HG03457 (cell line): ENCODE measurements around the gene SOAT2.
"Not testable (repeated sequence)": the region's sequence is repeated elsewhere in the genome, so short reads cannot be mapped to it uniquely, and the experiment has no call there.

ENCODE experiments used
- ATAC-seq: cut with Tn5 transposase; IDR thresholded peaks from one replicate; pipeline ENCODE4 v1.9.1; 2021; ENCODE audit warnings: moderate number of reproducible peaks; ENCODE audit not compliant: unreplicated experiment

SOAT2 gene

DNA sequence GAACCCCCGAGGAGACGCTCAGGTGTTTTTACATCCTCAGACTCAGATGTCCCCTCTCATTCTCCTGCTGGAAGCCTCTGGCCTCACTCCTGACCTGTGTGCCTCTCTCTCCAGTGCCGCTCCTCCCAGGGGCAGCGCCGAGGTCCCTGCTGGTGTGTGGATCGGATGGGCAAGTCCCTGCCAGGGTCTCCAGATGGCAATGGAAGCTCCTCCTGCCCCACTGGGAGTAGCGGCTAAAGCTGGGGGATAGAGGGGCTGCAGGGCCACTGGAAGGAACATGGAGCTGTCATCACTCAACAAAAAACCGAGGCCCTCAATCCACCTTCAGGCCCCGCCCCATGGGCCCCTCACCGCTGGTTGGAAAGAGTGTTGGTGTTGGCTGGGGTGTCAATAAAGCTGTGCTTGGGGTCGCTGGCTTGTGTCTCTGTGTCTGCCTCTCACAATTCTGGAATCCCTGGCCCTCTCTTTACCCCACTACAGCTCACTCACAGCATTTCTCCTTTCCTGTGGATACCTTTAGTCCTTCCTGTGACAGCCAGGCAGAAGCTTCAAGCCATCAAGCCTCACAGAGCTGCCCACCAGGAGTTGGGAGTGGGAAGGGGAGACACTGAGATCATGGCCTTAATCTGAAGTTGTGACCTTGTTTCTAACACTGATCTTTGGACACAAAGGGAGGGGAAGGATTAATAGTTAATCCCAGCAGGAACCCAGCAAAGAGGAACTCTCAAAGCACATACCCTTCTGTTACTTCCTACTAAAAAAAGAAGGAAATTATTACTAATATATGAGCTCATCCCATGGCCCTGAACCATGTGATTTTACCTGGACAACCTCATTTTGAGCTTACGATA lies 1.1 kb upstream of the SOAT2 start:
- ATAC-seq, result no peak

DNA sequence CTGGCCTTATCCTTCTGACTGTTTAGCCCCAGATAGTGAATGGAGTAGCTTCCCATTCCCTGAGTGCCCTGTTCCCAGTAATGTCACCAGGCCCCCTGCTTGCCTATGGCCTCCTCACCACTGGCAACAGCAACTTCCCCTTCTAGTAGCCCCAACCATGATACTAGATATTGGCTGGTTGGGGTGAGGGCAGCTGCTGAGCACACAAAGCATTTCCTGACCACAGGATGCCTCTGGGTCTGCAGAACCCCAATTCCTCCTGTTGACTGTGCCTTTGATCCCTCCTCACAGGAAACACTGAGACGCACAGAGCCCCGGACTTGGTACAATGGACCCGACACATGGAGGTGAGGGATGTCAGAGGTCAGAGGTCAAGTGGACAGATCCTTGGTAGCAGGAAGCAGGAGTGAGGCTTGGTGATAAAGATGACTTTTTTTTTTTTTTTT lies 597 bp downstream of the SOAT2 start:
- ATAC-seq, result no peak

DNA sequence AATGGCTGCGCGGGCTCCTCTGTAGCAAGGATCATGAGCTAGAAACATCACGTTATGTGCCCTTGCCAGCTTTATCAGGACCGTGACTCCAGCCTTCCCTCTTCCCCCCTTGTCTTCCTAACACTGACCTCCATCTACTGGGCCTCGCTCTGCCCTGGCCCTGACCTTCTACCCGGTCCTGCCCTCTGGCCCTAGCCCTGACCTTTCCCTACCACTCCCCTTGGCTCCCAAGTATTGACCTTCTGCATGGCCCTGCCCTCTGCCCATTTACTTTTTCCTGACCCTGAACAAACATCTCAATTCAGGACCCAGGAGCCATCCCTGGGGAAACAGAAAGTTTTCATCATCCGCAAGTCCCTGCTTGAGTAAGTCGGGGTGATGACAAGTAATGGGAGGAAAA lies 2.0 kb downstream of the SOAT2 start:
- no peak for ATAC-seq

GRCh38 chr12:53105712-53106439 lies 2.6 kb downstream of the SOAT2 start:
- no peak for ATAC-seq

- ATAC-seq, result no peak
These were observed 3.8 kb downstream of the SOAT2 start for GRCh38 chr12:53107122-53107521.

GRCh38 chr12:53112431-53112830 lies 9.1 kb downstream of the SOAT2 start:
- ATAC-seq, result not testable (repeated sequence)

- no peak for ATAC-seq
These were observed 9.9 kb downstream of the SOAT2 start for GRCh38 chr12:53113136-53113705.

DNA sequence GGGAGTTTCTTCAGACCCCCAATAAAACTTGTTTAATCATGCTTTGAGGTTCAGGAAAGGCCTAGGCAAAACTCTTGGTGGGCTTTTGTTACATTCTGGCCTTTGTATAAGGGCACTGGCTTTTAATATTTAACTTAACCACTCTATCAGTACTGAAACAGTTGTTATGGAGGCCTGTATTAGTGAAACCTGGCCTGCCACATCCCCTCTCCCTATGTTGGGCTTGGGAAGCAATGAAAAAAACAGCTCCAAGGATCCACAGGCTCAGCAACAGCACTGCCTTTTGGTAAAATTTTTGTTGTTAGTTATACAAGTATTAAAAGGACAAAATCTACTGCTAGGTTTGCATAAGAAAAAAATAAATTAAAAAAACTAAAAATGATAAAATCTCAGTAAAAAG lies 10.7 kb downstream of the SOAT2 start:
- no peak for ATAC-seq

- no peak for ATAC-seq
These were observed 12.0 kb downstream of the SOAT2 start for GRCh38 chr12:53115112-53115890.

DNA sequence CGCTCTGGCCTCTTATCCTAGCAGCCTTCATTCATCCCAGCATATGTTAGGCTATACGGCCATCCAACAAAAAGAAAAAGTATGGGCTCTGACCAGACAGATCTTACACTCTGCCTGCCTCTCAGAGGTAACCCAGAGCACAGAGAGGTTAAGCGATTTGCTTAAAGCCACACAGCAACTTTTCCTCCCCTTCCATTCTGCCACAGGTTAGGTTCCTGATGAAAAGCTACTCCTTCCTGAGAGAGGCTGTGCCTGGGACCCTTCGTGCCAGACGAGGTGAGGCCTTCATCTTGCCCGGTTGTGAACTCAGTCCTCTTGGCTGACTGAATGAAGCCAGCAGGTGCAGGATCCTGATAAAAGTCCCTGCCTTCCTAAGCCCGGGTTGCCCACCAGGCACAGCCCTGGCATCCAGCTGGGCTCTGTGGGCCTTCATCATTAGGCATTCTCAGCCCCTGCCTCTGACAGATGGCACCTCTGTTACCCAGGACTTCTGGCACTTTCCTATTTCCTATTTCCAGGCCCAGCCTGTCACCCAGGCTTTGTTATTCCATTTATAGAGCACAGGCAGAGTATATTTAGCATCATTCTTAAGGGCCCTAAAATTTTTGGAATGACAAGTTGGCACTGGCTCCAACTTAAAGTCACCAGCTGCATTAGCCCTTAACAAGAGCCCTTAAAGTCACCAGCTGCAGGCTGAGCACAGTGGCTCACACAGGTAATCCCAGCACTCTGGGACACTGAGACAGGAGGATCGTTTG lies 12.8 kb downstream of the SOAT2 start:
- ATAC-seq, result no peak

GRCh38 chr12:53118751-53119300 lies 15.5 kb downstream of the SOAT2 start:
- no peak for ATAC-seq

DNA sequence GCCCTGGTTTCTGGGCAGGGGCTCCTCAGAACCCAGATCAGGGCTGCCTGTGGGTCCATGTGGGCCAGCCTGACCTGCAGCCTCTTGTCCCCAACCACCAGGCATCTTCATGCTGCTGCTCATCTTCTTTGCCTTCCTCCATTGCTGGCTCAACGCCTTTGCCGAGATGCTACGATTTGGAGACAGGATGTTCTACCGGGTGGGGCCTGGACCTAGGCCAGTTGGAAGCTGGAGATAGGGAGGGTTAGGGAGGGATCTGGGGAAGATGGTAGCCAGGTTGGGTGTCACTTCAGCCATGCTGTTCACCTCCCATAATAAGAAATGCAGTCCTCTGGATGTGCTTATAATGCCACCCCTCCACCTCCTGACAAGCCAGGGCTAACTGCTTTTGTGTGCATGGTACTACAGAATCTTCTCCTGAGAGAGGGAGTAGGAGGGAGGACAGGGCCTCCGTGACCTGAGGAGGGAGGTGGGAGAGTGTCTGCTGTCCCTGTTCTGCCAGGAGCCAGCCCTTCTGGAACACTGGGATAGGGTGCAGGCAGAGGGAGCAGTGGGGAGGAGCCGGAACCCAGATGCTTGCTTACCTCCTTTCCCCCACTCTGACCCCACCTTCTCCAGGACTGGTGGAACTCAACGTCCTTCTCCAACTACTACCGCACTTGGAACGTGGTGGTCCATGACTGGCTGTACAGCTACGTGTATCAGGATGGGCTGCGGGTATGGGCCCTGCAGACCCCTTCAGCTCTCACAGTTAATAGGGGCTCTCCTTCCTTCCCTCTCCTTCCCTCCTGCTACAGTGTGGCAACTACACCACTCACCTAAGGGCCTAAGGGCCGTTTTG lies 17.6 kb downstream of the SOAT2 start:
- no peak for ATAC-seq

DNA sequence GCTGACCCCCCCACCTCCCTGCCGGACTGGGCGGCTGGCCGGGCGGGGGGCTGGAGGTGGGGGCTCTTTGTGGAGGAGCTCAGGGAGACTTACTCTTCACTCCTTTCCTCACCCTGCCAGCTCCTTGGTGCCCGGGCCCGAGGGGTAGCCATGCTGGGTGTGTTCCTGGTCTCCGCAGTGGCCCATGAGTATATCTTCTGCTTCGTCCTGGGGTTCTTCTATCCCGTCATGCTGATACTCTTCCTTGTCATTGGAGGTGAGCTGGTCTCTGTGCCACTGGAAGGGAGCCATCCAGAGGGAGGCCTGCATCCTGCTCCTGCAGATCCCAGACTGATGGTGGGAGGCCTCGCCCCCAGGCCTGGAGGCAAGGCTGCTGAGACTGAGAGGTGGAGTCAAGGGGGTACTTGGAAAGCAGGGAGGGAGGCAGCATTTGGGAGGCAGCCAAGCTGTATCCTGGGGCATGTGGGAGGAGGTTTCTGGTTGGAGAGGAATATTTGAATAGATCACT lies 19.7 kb downstream of the SOAT2 start:
- no peak for ATAC-seq

DNA sequence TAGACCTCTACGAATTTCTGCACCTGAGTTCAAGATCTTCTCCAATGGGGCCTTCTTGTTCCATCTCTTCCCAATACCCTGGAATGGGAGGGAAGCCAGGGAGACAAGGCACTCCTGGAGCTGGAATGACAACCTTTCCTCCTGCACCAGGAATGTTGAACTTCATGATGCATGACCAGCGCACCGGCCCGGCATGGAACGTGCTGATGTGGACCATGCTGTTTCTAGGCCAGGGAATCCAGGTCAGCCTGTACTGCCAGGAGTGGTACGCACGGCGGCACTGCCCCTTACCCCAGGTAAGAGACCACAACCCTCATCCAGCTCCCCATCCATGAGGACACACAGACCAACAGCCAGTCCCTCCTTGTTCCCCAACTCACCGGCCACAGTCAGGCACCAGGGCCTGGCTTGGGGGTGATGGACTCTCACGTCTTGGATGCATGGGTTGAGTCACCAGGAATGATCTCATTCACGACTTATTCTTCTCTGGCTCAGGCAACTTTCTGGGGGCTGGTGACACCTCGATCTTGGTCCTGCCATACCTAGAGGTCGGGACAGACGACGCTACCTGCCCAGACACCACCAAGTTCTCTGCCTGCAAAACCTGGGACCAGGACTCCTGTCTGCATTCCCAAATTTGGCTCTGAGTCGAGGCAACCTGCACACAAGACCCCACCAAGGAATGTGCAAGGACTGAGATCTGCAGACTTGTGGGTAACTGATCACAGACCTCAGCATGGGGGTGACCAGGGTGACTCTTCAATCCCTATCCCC lies 20.5 kb downstream of the SOAT2 start:
- ATAC-seq, result no peak

DNA sequence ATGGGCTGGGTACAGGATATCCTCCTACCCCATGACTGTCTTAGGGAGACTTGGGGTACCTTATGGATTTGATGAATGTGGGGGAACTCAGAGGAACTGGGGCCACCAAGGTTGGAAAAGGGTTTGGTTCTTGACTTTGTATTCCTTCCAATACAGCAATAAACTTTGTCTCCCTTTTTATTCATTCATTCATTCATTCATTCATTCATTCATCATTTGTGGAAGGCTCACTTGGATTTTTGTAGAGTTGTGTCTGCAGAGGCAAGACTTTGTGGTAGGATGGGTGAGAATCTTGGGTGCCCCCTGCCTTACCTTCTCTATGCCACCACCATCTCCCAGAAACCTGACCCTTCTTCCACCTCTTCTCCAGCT lies 21.1 kb downstream of the SOAT2 start:
- ATAC-seq, result no peak

GRCh38 chr12:53127169-53127568 lies 23.9 kb downstream of the SOAT2 start:
- ATAC-seq, result no peak

- ATAC-seq, result no peak
These were observed 25.7 kb downstream of the SOAT2 start for GRCh38 chr12:53128780-53129569.
